Esophagus squamous epithelium (tissue), 5 donors: Measurements from ENCODE around the gene THAP7. TPM values are rescaled to one million over a fixed set of nuclear protein-coding genes. Genes with fewer than 3 reads are reported as not detected.
"Not testable (repeated sequence)": the region's sequence is repeated elsewhere in the genome, so short reads cannot be mapped to it uniquely, and the experiment has no call there.

Experiments
- DNase-seq: peaks from one replicate; lab custom pipeline; 2025; lab: John Stamatoyannopoulos, UW
- H3K27ac ChIP-seq, 4 donors: fragments of 200-600 bp; sonication (generic); one replicate each; pipeline ENCODE4 v1.5.1; 2016 to 2019; ENCODE audit warnings: mild to moderate bottlenecking in 1 of 4
- H3K27me3 ChIP-seq, 4 donors: fragments of 200-600 bp; sonication (generic); 1 replicate in 3 of 4; 2 replicates in 1 of 4; pipeline versions ENCODE4 v1.5.1 to v1.6.0; 2017 to 2021; ENCODE audit warnings: antibody characterized with exemption in 1 of 4
- H3K36me3 ChIP-seq, 3 donors: fragments of 200-600 bp; sonication (generic); one replicate each; pipeline ENCODE4 v1.5.1; 2016 to 2019
- H3K4me1 ChIP-seq, 3 donors: fragments of 200-600 bp; sonication (generic); one replicate each; pipeline ENCODE4 v1.5.1; 2017 to 2019
- H3K4me3 ChIP-seq, 4 donors: fragments of 200-600 bp; sonication (generic); 1 replicate in 3 of 4; 2 replicates in 1 of 4; pipeline ENCODE4 v1.5.1; 2016 to 2019; ENCODE audit warnings: mild to moderate bottlenecking in 2 of 4, moderate library complexity in 1 of 4
- H3K9me3 ChIP-seq, 3 donors: fragments of 200-600 bp; sonication (generic); one replicate each; pipeline ENCODE4 v1.5.1; 2016 to 2019
- CTCF ChIP-seq, 6 experiments: fragments of 450-650 bp in 4 of 6; fragments of 200-600 bp in 2 of 6; sonication (generic) in 2 of 6; IDR thresholded peaks; one replicate each; pipeline ENCODE4 v1.5.1; 2016 to 2019; ENCODE audit warnings: antibody characterized with exemption in 6 of 6, mild to moderate bottlenecking in 4 of 6, moderate library complexity in 4 of 6
- POLR2A ChIP-seq, 4 donors: fragments of 450-650 bp; IDR thresholded peaks; one replicate each; pipeline ENCODE4 v1.6.1; 2017; ENCODE audit warnings: antibody characterized with exemption in 4 of 4, mild to moderate bottlenecking in 4 of 4, moderate library complexity in 3 of 4
- WGBS, 2 donors: methylation state at CpG; one replicate each; pipeline ENCODE4 v1.1.5; 2018; 5-methylcytosine and 5-hydroxymethylcytosine counted together
- intact Hi-C: fragments of 100-400 bp; cut with DNase I; formaldehyde crosslinking; loops from one replicate; pipeline ENCODE4 v1.15.0; 2022
- total RNA-seq, 4 donors: library from RNA; depleted of rRNA; stranded (reverse); fragments of >200 nt; gene quantifications; one replicate each; pipeline ENCODE4 v1.1.0, GENCODE V29; 2016
- donor health status: DM: yes; HTN: yes; CAD: no.

THAP7 gene
- 10 to 100 TPM; 13.2 to 38.7 (median 32.0) TPM for total RNA-seq

- intact Hi-C loops = no loop called here
- Histone ChIP-seq H3K4me1 (peaks cover 18 to 48% (median 29%) of the 10 kb centered on the region in 3 donors), H3K36me3 (peaks cover 10 to 38% (median 22%) of the 10 kb centered on the region in 3 donors), H3K27me3 (no peaks in the 10 kb centered on the region), H3K4me3 (peak within 1 kb of the TSS; percentile 80 to 93 (median 84)), H3K27ac (peak within 1 kb of the TSS; percentile 99 to 100 (median 100)), H3K9me3 (no peaks in the 10 kb centered on the region)
- peak in 3 of 4 donors; percentile 44 to 85 (median 84) for TF ChIP-seq POLR2A (IDR thresholded peaks at IDR 0.05)
- TF ChIP-seq CTCF (IDR thresholded peaks at IDR 0.05) = peak in 1 of 6 experiments; percentile 11
- DNase-seq = peak; percentile 87
- 0% methylated on average over 26 of the region's 83 CpGs; no CpG with 5 or more reads in 1 of the 2 donors for WGBS, 2 donors
Observed at GRCh38 chr22:21001601-21002325, at the start of gene THAP7. Gene THAP7 (minus strand): TSS chr22:21002118. CDS start chr22:21001911, 207 bp downstream.

GRCh38 chr22:21051145-21051830 is 49.4 kb upstream of the THAP7 start:
- no peak for DNase-seq
- intact Hi-C loops = no loop called here
- TF ChIP-seq POLR2A (IDR thresholded peaks at IDR 0.05) = no peak
- no peak for TF ChIP-seq CTCF (IDR thresholded peaks at IDR 0.05)
- H3K9me3 ChIP-seq = no peaks in the 10 kb centered on the region
- H3K36me3 ChIP-seq = no peaks in the 10 kb centered on the region
- H3K4me3 ChIP-seq = no peak overlapping the region
- 77 to 83% methylated on average over 9 of the region's 9 CpGs for WGBS, 2 donors
- no peaks in the 10 kb centered on the region for H3K4me1 ChIP-seq
- H3K27me3 ChIP-seq = peaks cover 0 to 14% (median 0%) of the 10 kb centered on the region in 4 donors
- no peak overlapping the region for H3K27ac ChIP-seq

GRCh38 chr22:21048965-21049364 is 47.0 kb upstream of the THAP7 start:
- H3K27ac ChIP-seq, DNase-seq, H3K27me3 ChIP-seq, H3K9me3 ChIP-seq, H3K36me3 ChIP-seq, H3K4me3 ChIP-seq, intact Hi-C loops: not testable (repeated sequence)
- peaks cover 15 to 22% (median 20%) of the 10 kb centered on the region in 3 donors for H3K4me1 ChIP-seq
- WGBS, 2 donors = no CpG with 5 or more reads among the region's 12 CpGs

GRCh38 chr22:21048448-21048847 is 46.5 kb upstream of the THAP7 start:
- H3K27me3 ChIP-seq, H3K36me3 ChIP-seq, H3K9me3 ChIP-seq, intact Hi-C loops, DNase-seq, H3K27ac ChIP-seq, H3K4me3 ChIP-seq: not testable (repeated sequence)
- WGBS, 2 donors = no CpG with 5 or more reads among the region's 5 CpGs
- H3K4me1 ChIP-seq = peaks cover 15 to 27% (median 20%) of the 10 kb centered on the region in 3 donors

- intact Hi-C loops = no loop called here
- Histone ChIP-seq H3K9me3 (no peaks in the 10 kb centered on the region), H3K36me3 (no peaks in the 10 kb centered on the region), H3K27ac (no peak overlapping the region), H3K4me1 (peaks cover 15 to 34% (median 20%) of the 10 kb centered on the region in 3 donors), H3K4me3 (no peak overlapping the region), H3K27me3 (peaks cover 0 to 4% (median 0%) of the 10 kb centered on the region in 4 donors)
- WGBS, 2 donors = 60% methylated on average over 1 of the region's 7 CpGs; no CpG with 5 or more reads in 1 of the 2 donors
- TF ChIP-seq POLR2A (IDR thresholded peaks at IDR 0.05) (no peak), CTCF (IDR thresholded peaks at IDR 0.05) (no peak)
- no peak for DNase-seq
Observed at GRCh38 chr22:21047730-21048129, 45.8 kb upstream of the THAP7 start.
